Caco-2 (cell line): ENCODE measurements around the gene PRR29. TPM values are rescaled to one million over a fixed set of nuclear protein-coding genes. Genes with fewer than 3 reads are reported as not detected.

Experiments
- BruUV-seq: library from RNA; stranded (reverse); fragments of 400-500 nt; replicated peaks from 2 replicates; lab custom pipeline; 2021; lab: Mats Ljungman, UMichigan
- CTCF ChIA-PET: fragments of 300-600 bp; sonication (Branson Sonifier 250); formaldehyde crosslinking; loops from one replicate; lab custom pipeline; 2022; ENCODE audit warnings: antibody characterized with exemption; lab: Charles Lee
- POLR2A ChIA-PET: fragments of 300-600 bp; sonication (Branson Sonifier 250); formaldehyde crosslinking; loops from one replicate; lab custom pipeline; 2022; ENCODE audit warnings: antibody characterized with exemption; lab: Charles Lee
- DNase-seq, 2 experiments: peaks; one replicate each; pipeline versions ENCODE4 v3.0.0 to v3.0.0-alpha.2; 2020 to 2022
- H3K27me3 ChIP-seq: replicated peaks from 2 replicates; pipeline ENCODE4 v1.6.0; 2011; ENCODE audit warnings: low read length; ENCODE audit not compliant: control insufficient read depth, insufficient read depth
- H3K36me3 ChIP-seq: 2 replicates; pipeline ENCODE4 v1.5.1; 2011; ENCODE audit warnings: low read length; ENCODE audit not compliant: control insufficient read depth, insufficient read depth
- H3K4me1 ChIP-seq: fragments of 250-450 bp; sonication (Bioruptor Pico); 2 replicates; pipeline ENCODE4 v1.5.1; 2020; ENCODE audit warnings: mild to moderate bottlenecking
- H3K4me3 ChIP-seq: 2 replicates; pipeline ENCODE4 v1.5.1; 2011; ENCODE audit warnings: low read depth, mild to moderate bottlenecking, control low read depth, low read length
- H3K9me3 ChIP-seq: fragments of 250-450 bp; sonication (Bioruptor Pico); 2 replicates; pipeline ENCODE4 v1.5.1; 2020; ENCODE audit warnings: mild to moderate bottlenecking, moderate library complexity
- H3K27ac Mint-ChIP-seq: one replicate; pipeline ENCODE4 v1.8.0; 2022; ENCODE audit warnings: mixed read lengths; ENCODE audit not compliant: unreplicated experiment
- H3K27me3 Mint-ChIP-seq: one replicate; pipeline ENCODE4 v1.8.0; 2022; ENCODE audit warnings: mixed read lengths; ENCODE audit not compliant: insufficient read depth, unreplicated experiment
- H3K36me3 Mint-ChIP-seq: one replicate; pipeline ENCODE4 v1.8.0; 2022; ENCODE audit warnings: mild to moderate bottlenecking, mixed read lengths; ENCODE audit not compliant: insufficient read depth, unreplicated experiment
- H3K4me1 Mint-ChIP-seq: one replicate; pipeline ENCODE4 v1.8.0; 2022; ENCODE audit warnings: low read depth, mixed read lengths; ENCODE audit not compliant: unreplicated experiment
- H3K4me3 Mint-ChIP-seq: one replicate; pipeline ENCODE4 v1.8.0; 2022; ENCODE audit warnings: mild to moderate bottlenecking, moderate library complexity, mixed read lengths; ENCODE audit not compliant: unreplicated experiment
- H3K9me3 Mint-ChIP-seq: one replicate; pipeline ENCODE4 v1.8.0; 2022; ENCODE audit warnings: mixed read lengths; ENCODE audit not compliant: unreplicated experiment
- CTCF ChIP-seq, 2 experiments: fragments of 200-600 bp in 1 of 2; IDR thresholded peaks; 1 replicate in 1 of 2; 2 replicates in 1 of 2; pipeline versions ENCODE4 v1.5.1 to v1.8.0; 2011 to 2022; ENCODE audit warnings: antibody characterized with exemption in 1 of 2, control low read depth in 1 of 2, inconsistent platforms in 1 of 2, low read depth in 1 of 2, low read length in 1 of 2, mild to moderate bottlenecking in 1 of 2, moderate library complexity in 1 of 2; ENCODE audit not compliant: insufficient read depth in 1 of 2, severe bottlenecking in 1 of 2, unreplicated experiment in 1 of 2
- intact Hi-C: fragments of 100-400 bp; cut with micrococcal nuclease; formaldehyde crosslinking; loops from one replicate; pipeline ENCODE4 v1.10.0; 2022; ENCODE audit not compliant: unreplicated experiment
- total RNA-seq: library from RNA; stranded (reverse); gene quantifications from 2 replicates; pipeline ENCODE4 v1.2.3, GENCODE V29; 2022

The PRR29 gene
- total RNA-seq, 1 experiment from 2014 or later, result not detected

- H3K4me1 Mint-ChIP-seq, result no peaks in the 10 kb centered on the region
- no peak overlapping the region for H3K4me3 Mint-ChIP-seq
- no peak for TF ChIP-seq CTCF (IDR thresholded peaks at IDR 0.05; ENCODE audit: insufficient read depth in 1 of 2, low read depth in 1 of 2, low read length in 1 of 2, severe bottlenecking in 1 of 2, unreplicated experiment in 1 of 2)
- H3K36me3 Mint-ChIP-seq, result no peaks in the 10 kb centered on the region
- H3K9me3 Mint-ChIP-seq, result no peaks in the 10 kb centered on the region
- ChIA-PET POLR2A (no interaction called here), CTCF (interaction anchor here (1.2 kb wide), 1 partner anchor 35 kb away, joined by 6 read pairs; no protein-coding TSS in a partner anchor)
- H3K27ac Mint-ChIP-seq, result no peak overlapping the region
- Histone ChIP-seq H3K27me3 (no peaks in the 10 kb centered on the region), H3K4me1 (peaks cover 9% of the 10 kb centered on the region; the same call in 1 of the 2 replicates), H3K4me3 (no peak overlapping the region), H3K36me3 (no peaks in the 10 kb centered on the region), H3K9me3 (peaks cover 5% of the 10 kb centered on the region; the same call in 1 of the 2 replicates)
- intact Hi-C loops, result loop anchor here (5.0 kb wide), 1 partner anchor 33 kb away; no protein-coding TSS in a partner anchor
- no peak for DNase-seq
- no peaks in the 10 kb centered on the region for H3K27me3 Mint-ChIP-seq
- BruUV-seq, result no TSS peak
Measured at GRCh38 chr17:63985387-63986140, 12.6 kb upstream of the PRR29 start.

GRCh38 chr17:63986821-63987220, 11.3 kb upstream of the PRR29 start:
- no peak for TF ChIP-seq CTCF (IDR thresholded peaks at IDR 0.05; ENCODE audit: insufficient read depth in 1 of 2, low read depth in 1 of 2, low read length in 1 of 2, severe bottlenecking in 1 of 2, unreplicated experiment in 1 of 2)
- peaks cover 5% of the 10 kb centered on the region; the same call in 1 of the 2 replicates for H3K9me3 ChIP-seq
- peaks cover 9% of the 10 kb centered on the region; the same call in 1 of the 2 replicates for H3K4me1 ChIP-seq
- no peak overlapping the region for H3K4me3 ChIP-seq
- CTCF ChIA-PET, result interaction anchor here (0.7 to 1.2 kb wide), 3 partner anchors 15 to 72 kb away, joined by 3 to 4 read pairs (median 3); no protein-coding TSS in a partner anchor
- no TSS peak for BruUV-seq
- intact Hi-C loops, result loop anchor here (5.0 kb wide), 1 partner anchor 35 kb away; no protein-coding TSS in a partner anchor
- H3K36me3 Mint-ChIP-seq, result no peaks in the 10 kb centered on the region
- H3K27me3 Mint-ChIP-seq, result peaks cover 4% of the 10 kb centered on the region
- no peaks in the 10 kb centered on the region for H3K27me3 ChIP-seq
- H3K36me3 ChIP-seq, result no peaks in the 10 kb centered on the region
- H3K27ac Mint-ChIP-seq, result no peak overlapping the region
- H3K4me1 Mint-ChIP-seq, result no peaks in the 10 kb centered on the region
- no peak for DNase-seq
- H3K9me3 Mint-ChIP-seq, result no peaks in the 10 kb centered on the region
- H3K4me3 Mint-ChIP-seq, result no peak overlapping the region
- POLR2A ChIA-PET, result no interaction called here

- intact Hi-C loops, result loop anchor here (5.0 kb wide), 1 partner anchor 35 kb away; no protein-coding TSS in a partner anchor
- Mint-ChIP-seq H3K4me3 (no peak overlapping the region), H3K36me3 (no peaks in the 10 kb centered on the region), H3K4me1 (no peaks in the 10 kb centered on the region), H3K9me3 (no peaks in the 10 kb centered on the region), H3K27me3 (peaks cover 9% of the 10 kb centered on the region), H3K27ac (no peak overlapping the region)
- no peak for TF ChIP-seq CTCF (IDR thresholded peaks at IDR 0.05; ENCODE audit: insufficient read depth in 1 of 2, low read depth in 1 of 2, low read length in 1 of 2, severe bottlenecking in 1 of 2, unreplicated experiment in 1 of 2)
- Histone ChIP-seq H3K36me3 (no peaks in the 10 kb centered on the region), H3K27me3 (no peaks in the 10 kb centered on the region), H3K4me1 (peaks cover 9% of the 10 kb centered on the region; the same call in 1 of the 2 replicates), H3K4me3 (no peak overlapping the region), H3K9me3 (peaks cover 4% of the 10 kb centered on the region; the same call in 1 of the 2 replicates)
- ChIA-PET POLR2A (no interaction called here), CTCF (interaction anchor here (0.7 to 1.2 kb wide), 3 partner anchors 15 to 72 kb away, joined by 3 to 4 read pairs (median 3); no protein-coding TSS in a partner anchor)
- no TSS peak for BruUV-seq
- DNase-seq, result no peak
Measured at GRCh38 chr17:63987221-63988126, 10.7 kb upstream of the PRR29 start.
